Measurements from ENCODE around the gene LENG8.
"Not testable (repeated sequence)": the region's sequence is repeated elsewhere in the genome, so short reads cannot be mapped to it uniquely, and the experiment has no call there.

Gene LENG8

GRCh38 chr19:54489341-54489740 lies 40.3 kb downstream of the LENG8 start:
- DNase-seq: no peak

GRCh38 chr19:54489766-54490165 lies 40.8 kb downstream of the LENG8 start:
- no peak for DNase-seq

GRCh38 chr19:54492568-54492967 lies 43.6 kb downstream of the LENG8 start:
- no peak for DNase-seq

- not testable (repeated sequence) for DNase-seq
Observed at GRCh38 chr19:54493056-54493455, 44.1 kb downstream of the LENG8 start.

GRCh38 chr19:54493967-54494585 lies 45.1 kb downstream of the LENG8 start:
- DNase-seq: no peak

- not testable (repeated sequence) for DNase-seq
Observed at GRCh38 chr19:54495284-54495683, 46.3 kb downstream of the LENG8 start.

GRCh38 chr19:54497747-54498450 lies 48.9 kb downstream of the LENG8 start:
- not testable (repeated sequence) for DNase-seq

GRCh38 chr19:54498451-54498772 lies 49.4 kb downstream of the LENG8 start:
- DNase-seq: not testable (repeated sequence)

GRCh38 chr19:54502518-54503048 lies 53.6 kb downstream of the LENG8 start, which contains the start of gene LAIR2:
Gene LAIR2, plus strand, starts transcription at chr19:54502831. Its CDS starts 88 bp downstream, at chr19:54502919.
- DNase-seq: no peak

GRCh38 chr19:54505542-54505941 lies 56.5 kb downstream of the LENG8 start:
- DNase-seq: not testable (repeated sequence)

- DNase-seq: no peak
Observed at GRCh38 chr19:54506079-54506478, 57.1 kb downstream of the LENG8 start.

- DNase-seq: not testable (repeated sequence)
Observed at GRCh38 chr19:54507038-54507717, 58.2 kb downstream of the LENG8 start.

GRCh38 chr19:54507824-54508223 lies 58.8 kb downstream of the LENG8 start:
- no peak for DNase-seq

GRCh38 chr19:54508487-54508886 lies 59.5 kb downstream of the LENG8 start:
- not testable (repeated sequence) for DNase-seq

- DNase-seq: not testable (repeated sequence)
Observed at GRCh38 chr19:54509200-54509940, 60.4 kb downstream of the LENG8 start.
